Osteocyte (in vitro differentiated cells): Measurements from ENCODE around the gene PRCD. TPM values are rescaled to one million over a fixed set of nuclear protein-coding genes. Genes with fewer than 3 reads are reported as not detected.

Experiments
- DNase-seq: peaks from one replicate; pipeline ENCODE4 v3.0.0; 2021; ENCODE audit warnings: mixed read lengths; ENCODE audit not compliant: unreplicated experiment; ENCODE audit errors: extremely low spot score
- H3K27ac Mint-ChIP-seq: one replicate; pipeline ENCODE4 v1.8.0; 2021; ENCODE audit warnings: mild to moderate bottlenecking, mixed read lengths; ENCODE audit not compliant: unreplicated experiment
- H3K27me3 Mint-ChIP-seq: one replicate; pipeline ENCODE4 v1.8.0; 2021; ENCODE audit warnings: mixed read lengths; ENCODE audit not compliant: unreplicated experiment
- H3K36me3 Mint-ChIP-seq: one replicate; pipeline ENCODE4 v1.8.0; 2021; ENCODE audit warnings: mixed read lengths; ENCODE audit not compliant: unreplicated experiment
- H3K4me1 Mint-ChIP-seq: one replicate; pipeline ENCODE4 v1.8.0; 2021; ENCODE audit warnings: mixed read lengths; ENCODE audit not compliant: unreplicated experiment
- H3K4me3 Mint-ChIP-seq: one replicate; pipeline ENCODE4 v1.8.0; 2021; ENCODE audit warnings: mild to moderate bottlenecking, moderate library complexity, mixed read lengths; ENCODE audit not compliant: unreplicated experiment
- H3K9me3 Mint-ChIP-seq: one replicate; pipeline ENCODE4 v1.8.0; 2021; ENCODE audit warnings: mixed read lengths; ENCODE audit not compliant: unreplicated experiment
- CTCF ChIP-seq: fragments of 200-600 bp; sonication (generic); IDR thresholded peaks from 2 replicates; pipeline ENCODE4 v1.5.0; 2021; ENCODE audit warnings: antibody characterized with exemption, mild to moderate bottlenecking, moderate library complexity
- total RNA-seq: library from RNA; stranded (reverse); gene quantifications from 2 replicates; pipeline ENCODE4 v1.2.1, GENCODE V29; 2021

Gene PRCD
- total RNA-seq, 1 donor from 2014 or later = 1.3 TPM

DNA sequence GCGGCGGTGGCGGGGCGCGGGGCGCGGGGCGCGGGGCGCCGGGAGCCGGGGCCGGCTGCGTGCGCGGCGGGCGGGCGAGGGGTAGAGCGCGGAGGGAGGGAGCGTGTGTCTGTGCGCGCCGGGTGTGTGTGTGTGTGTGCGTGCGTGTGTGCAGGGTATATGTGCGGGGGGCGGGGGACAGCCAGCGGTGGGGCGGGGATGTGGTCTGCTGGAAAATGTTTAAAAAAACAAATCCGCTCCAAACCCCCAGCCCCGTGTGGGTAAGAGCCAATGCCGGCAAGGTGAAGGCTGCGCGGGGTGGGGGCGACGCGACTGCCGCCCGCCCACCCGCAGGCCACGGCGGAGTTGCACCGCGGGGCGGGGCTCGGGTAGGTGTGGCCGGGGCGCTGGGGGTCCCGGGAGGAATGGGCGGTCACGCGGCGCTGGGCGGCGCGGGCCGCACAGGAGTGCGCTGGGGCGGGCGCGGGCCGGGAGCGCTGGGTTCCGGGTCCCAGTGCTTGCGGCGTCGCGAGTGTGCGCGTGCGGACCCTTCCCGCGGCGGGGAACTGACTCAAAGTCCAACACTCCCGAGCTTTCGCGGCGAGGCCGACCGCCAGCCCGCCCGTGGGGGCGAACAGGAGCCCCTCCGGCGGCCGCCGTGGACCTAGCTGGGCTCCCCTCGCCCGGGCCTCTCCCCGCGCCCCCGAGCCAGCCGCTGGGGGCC is 2.1 kb upstream of the PRCD start, which contains the start of gene CYGB:
Gene CYGB, minus strand, starts transcription at position 132 of the 703 bp plus-strand sequence. CDS start 167 bp downstream, outside the sequence.
- Mint-ChIP-seq H3K27ac (no peak within 1 kb of the TSS), H3K27me3 (no peaks in the 10 kb centered on the region), H3K36me3 (no peaks in the 10 kb centered on the region), H3K4me3 (peak within 1 kb of the TSS; percentile 62), H3K4me1 (peaks cover 36% of the 10 kb centered on the region), H3K9me3 (no peaks in the 10 kb centered on the region)
- no peak for TF ChIP-seq CTCF
- no peak for DNase-seq

- DNase-seq = no peak
- Mint-ChIP-seq H3K27ac (no peak overlapping the region), H3K9me3 (no peaks in the 10 kb centered on the region), H3K4me3 (peak overlapping the region; percentile 62), H3K36me3 (no peaks in the 10 kb centered on the region), H3K4me1 (peaks cover 34% of the 10 kb centered on the region), H3K27me3 (no peaks in the 10 kb centered on the region)
- TF ChIP-seq CTCF = no peak
These were observed 1.4 kb upstream of the PRCD start for GRCh38 chr17:76538281-76538931.

GRCh38 chr17:76538941-76539570 is 788 bp upstream of the PRCD start:
- TF ChIP-seq CTCF = no peak
- Mint-ChIP-seq H3K9me3 (no peaks in the 10 kb centered on the region), H3K4me1 (peaks cover 39% of the 10 kb centered on the region), H3K36me3 (no peaks in the 10 kb centered on the region), H3K27ac (no peak overlapping the region), H3K4me3 (peak overlapping the region; percentile 62), H3K27me3 (no peaks in the 10 kb centered on the region)
- no peak for DNase-seq

DNA sequence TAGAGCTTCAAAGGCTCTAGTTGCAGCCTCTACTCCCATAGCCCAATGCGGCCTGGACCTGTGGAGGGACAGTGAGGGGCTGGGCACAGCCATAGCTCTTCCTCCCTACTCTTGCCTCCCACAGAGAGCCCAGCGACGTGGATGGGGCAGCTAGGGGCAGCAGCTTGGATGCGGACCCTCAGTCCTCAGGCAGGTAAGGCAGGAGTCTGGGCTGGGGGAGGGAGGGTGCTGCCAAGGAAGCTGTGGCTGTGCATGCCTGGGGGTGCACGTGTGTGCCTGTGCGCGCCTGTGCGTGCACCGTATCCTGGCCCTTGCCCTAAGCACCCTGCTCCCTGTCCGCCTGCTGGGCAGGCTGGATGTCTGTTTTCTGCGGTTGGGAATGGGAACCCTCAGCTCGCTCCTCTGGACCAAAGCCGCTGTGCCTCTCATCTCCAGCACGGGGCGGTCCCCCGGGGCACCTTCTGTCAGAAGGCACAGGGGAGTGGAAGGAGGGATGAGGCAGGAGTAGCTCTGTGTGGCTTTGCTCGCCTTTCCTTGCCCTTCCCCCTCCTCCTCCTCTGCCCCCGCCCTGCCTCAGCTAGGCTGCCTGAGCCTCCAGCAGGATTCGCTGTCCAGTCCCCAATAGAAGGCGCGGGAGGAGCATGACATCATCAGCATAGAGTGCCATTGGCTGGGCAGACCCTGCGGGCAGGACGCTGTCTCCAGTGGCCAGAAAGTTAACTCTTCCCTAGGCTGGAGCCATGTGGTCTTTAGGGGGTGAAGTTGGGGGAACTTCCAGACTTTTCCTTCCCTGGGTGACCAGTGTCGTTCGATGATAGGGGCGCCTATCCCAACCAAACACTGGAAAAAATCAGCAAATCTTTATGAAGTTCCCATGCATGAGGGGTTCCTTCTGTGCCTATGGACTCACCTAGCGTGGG is 797 bp downstream of the PRCD start:
- Mint-ChIP-seq H3K4me3 (peak overlapping the region; percentile 65), H3K4me1 (peaks cover 35% of the 10 kb centered on the region), H3K36me3 (no peaks in the 10 kb centered on the region), H3K27ac (peak overlapping the region; percentile 73), H3K27me3 (no peaks in the 10 kb centered on the region), H3K9me3 (no peaks in the 10 kb centered on the region)
- no peak for TF ChIP-seq CTCF
- peak; percentile 96 for DNase-seq
